ENCODE data around the gene EFCAB6. TPM values are rescaled to one million over a fixed set of nuclear protein-coding genes. Genes with fewer than 3 reads are reported as not detected.

The EFCAB6 gene, protein sequence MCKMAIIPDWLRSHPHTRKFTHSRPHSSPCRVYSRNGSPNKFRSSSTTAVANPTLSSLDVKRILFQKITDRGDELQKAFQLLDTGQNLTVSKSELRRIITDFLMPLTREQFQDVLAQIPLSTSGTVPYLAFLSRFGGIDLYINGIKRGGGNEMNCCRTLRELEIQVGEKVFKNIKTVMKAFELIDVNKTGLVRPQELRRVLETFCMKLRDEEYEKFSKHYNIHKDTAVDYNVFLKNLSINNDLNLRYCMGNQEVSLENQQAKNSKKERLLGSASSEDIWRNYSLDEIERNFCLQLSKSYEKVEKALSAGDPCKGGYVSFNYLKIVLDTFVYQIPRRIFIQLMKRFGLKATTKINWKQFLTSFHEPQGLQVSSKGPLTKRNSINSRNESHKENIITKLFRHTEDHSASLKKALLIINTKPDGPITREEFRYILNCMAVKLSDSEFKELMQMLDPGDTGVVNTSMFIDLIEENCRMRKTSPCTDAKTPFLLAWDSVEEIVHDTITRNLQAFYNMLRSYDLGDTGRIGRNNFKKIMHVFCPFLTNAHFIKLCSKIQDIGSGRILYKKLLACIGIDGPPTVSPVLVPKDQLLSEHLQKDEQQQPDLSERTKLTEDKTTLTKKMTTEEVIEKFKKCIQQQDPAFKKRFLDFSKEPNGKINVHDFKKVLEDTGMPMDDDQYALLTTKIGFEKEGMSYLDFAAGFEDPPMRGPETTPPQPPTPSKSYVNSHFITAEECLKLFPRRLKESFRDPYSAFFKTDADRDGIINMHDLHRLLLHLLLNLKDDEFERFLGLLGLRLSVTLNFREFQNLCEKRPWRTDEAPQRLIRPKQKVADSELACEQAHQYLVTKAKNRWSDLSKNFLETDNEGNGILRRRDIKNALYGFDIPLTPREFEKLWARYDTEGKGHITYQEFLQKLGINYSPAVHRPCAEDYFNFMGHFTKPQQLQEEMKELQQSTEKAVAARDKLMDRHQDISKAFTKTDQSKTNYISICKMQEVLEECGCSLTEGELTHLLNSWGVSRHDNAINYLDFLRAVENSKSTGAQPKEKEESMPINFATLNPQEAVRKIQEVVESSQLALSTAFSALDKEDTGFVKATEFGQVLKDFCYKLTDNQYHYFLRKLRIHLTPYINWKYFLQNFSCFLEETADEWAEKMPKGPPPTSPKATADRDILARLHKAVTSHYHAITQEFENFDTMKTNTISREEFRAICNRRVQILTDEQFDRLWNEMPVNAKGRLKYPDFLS (N-terminal part only)
- total RNA-seq = 1 to 10 TPM in 1 of 2 donors, under 1 TPM in 1; 0.12 to 1.3 TPM

DNA sequence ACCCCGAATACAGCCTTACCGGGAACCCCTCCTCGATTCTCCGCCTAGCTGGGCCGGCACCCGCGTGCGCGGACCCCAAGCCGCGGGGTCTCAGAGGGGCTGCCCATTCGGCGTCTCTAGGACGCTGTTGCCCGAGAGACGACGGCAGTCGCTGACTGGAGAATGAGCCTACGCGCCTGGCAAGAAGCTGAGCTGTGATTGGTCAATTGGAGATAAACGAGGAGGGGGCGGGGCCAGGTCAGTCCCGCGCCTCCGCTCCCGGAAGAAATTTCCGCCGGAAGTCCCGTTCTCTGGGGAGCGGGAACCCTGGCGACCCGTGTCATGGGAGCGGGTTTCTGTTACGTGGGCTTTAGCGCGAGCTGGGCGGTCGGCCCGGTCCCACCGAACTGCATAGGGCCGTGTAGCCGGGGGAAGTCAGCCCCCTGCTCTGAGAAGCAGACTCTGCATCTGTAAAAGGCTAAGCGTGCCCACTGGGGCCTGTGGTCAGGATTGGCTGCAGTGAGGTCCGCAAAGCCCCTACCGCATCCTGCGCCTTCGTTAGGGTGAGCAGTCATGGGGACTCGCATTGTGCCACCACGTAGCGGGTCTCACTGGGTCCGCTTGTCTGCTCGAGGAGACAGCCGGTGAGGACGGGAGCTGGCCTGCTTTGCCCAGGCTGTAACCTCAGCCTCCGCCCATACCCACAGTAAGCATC is at the start of gene EFCAB6:
EFCAB6 (minus strand) TSS at position 157 of the 694 bp plus-strand sequence. CDS start 29,987 bp downstream, outside the sequence.
- no peaks in the 10 kb centered on the region for H3K36me3 Mint-ChIP-seq
- peak; percentile 95 to 97 for ATAC-seq
- no peaks in the 10 kb centered on the region for H3K9me3 Mint-ChIP-seq
- H3K4me1 Mint-ChIP-seq (ENCODE audit: low read depth in 2 of 2) = peaks cover 19 to 32% of the 10 kb centered on the region in 2 donors
- peak within 1 kb of the TSS; percentile 94 for H3K4me3 Mint-ChIP-seq
- DNase-seq (ENCODE audit: low spot score) = peak; percentile 90
- peak within 1 kb of the TSS; percentile 83 to 89 for H3K27ac Mint-ChIP-seq
- H3K27me3 Mint-ChIP-seq = peaks cover 0 to 6% of the 10 kb centered on the region in 2 donors

DNA sequence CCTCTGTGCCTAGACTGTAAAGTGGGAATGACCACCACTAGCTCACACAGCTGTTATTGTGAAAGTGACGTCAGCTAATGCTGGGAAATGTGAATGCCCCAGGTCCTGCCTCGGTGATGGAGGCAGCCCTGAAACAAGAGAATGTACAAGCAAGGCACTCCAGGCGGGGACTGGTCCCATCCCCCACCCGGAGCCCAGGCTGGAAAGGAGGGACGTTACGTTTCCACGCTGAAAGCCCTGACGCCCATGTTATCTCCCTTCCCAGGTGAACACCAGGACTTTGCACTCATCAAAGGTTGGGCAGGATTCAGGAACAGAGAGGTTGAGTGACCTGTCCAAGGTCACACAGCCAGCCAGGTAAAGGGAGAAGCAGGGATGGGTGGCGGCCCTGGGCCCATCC is 49.4 kb upstream of the EFCAB6 start:
- ATAC-seq (no peak), DNase-seq (ENCODE audit: low spot score) (no peak)
- Mint-ChIP-seq H3K4me3 (no peak overlapping the region), H3K4me1 (ENCODE audit: low read depth in 2 of 2) (no peaks in the 10 kb centered on the region), H3K27me3 (peaks cover 36 to 57% of the 10 kb centered on the region in 2 donors), H3K9me3 (peaks cover 4% of the 10 kb centered on the region), H3K36me3 (peaks cover 7% of the 10 kb centered on the region), H3K27ac (no peak overlapping the region)

DNA sequence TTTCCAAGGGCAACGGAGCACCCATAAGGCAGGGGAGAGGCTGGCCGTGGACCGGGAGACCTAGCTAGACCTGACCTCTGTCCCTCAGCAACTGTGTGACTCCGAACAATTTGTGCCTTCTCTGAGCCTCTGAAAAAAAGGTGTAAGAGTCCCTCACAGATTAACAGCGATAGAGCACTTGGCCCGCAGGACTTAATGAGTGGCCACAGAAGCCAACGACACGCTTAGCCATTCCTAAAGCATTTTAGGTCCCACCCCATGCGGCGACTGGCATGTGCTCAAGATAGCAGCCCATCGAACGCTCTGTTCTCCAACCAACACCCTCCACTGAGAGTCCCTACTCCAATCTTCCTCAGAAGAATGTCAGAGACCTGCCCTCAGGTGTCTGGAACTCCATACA is 48.7 kb upstream of the EFCAB6 start:
- no peak overlapping the region for H3K27ac Mint-ChIP-seq
- peaks cover 4% of the 10 kb centered on the region for H3K9me3 Mint-ChIP-seq
- ATAC-seq = no peak
- no peak overlapping the region for H3K4me3 Mint-ChIP-seq
- DNase-seq (ENCODE audit: low spot score) = no peak
- peaks cover 7% of the 10 kb centered on the region for H3K36me3 Mint-ChIP-seq
- no peaks in the 10 kb centered on the region for H3K4me1 Mint-ChIP-seq (ENCODE audit: low read depth in 2 of 2)
- H3K27me3 Mint-ChIP-seq = peaks cover 36 to 54% of the 10 kb centered on the region in 2 donors

DNA sequence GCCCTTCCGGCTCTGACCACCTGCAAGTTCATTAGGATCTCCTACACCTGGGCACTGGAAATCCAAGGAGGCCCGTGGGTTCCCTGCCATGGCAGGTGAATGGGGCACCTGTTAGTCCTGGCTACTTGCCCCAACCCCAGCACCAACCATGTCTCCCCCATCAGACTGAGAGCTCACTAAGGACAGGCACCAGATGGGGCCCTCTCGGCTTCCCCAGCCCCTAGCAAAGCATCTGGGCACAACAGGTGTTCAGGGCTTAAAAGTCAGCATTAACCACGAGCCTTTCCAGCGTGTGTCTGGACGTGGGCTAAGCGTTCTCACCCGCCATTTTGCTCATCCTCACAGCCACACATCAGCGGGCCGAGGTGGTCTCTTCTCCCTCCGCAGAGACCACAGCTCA is 48.0 kb upstream of the EFCAB6 start:
- peaks cover 7% of the 10 kb centered on the region for H3K36me3 Mint-ChIP-seq
- H3K27me3 Mint-ChIP-seq = peaks cover 36 to 52% of the 10 kb centered on the region in 2 donors
- ATAC-seq = no peak
- peaks cover 4% of the 10 kb centered on the region for H3K9me3 Mint-ChIP-seq
- no peak for DNase-seq (ENCODE audit: low spot score)
- H3K4me1 Mint-ChIP-seq (ENCODE audit: low read depth in 2 of 2) = no peaks in the 10 kb centered on the region
- no peak overlapping the region for H3K27ac Mint-ChIP-seq
- H3K4me3 Mint-ChIP-seq = no peak overlapping the region

DNA sequence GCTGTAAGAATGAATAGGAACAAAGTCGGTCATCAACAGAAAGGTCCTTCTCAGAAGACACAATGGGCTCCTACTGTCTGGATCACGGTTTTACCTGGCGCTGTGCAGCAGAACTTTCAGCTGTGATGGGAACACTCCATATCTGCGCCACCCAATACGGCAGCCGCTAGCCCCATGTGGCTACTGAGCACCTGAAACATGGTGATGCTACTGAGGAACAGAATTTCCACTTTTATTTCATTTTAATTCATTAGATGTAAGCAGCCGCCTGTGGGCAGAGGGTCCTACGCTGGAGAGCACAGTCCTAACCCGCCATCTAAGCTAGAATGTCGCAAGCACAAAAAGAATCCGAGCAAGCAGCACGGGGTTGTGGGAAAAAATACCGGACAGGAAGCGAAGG is 47.5 kb upstream of the EFCAB6 start:
- Mint-ChIP-seq H3K4me1 (ENCODE audit: low read depth in 2 of 2) (no peaks in the 10 kb centered on the region), H3K9me3 (peaks cover 4% of the 10 kb centered on the region), H3K36me3 (peaks cover 7% of the 10 kb centered on the region), H3K4me3 (no peak overlapping the region), H3K27me3 (peaks cover 33 to 47% of the 10 kb centered on the region in 2 donors), H3K27ac (no peak overlapping the region)
- ATAC-seq = no peak
- no peak for DNase-seq (ENCODE audit: low spot score)

DNA sequence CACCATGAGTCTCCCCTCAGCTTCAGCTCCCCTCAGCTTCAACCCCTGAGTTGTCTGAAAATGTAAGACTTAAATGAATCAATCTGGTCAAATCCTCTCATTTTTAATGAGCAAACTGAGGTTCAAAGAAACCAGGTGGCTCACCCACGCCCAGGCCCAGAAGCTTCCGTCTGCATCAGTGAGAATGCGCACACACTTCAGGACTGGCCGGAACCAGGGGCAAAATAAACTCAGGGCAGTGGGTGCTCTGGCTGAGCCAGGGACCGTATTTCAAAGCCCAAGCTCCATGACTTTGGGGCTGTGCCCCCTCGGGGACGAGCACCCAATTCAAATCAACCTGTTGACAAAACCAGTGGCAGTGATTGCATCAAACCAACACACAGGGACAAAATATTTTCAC is 47.1 kb upstream of the EFCAB6 start:
- no peak for ATAC-seq
- Mint-ChIP-seq H3K4me1 (ENCODE audit: low read depth in 2 of 2) (no peaks in the 10 kb centered on the region), H3K9me3 (peaks cover 4% of the 10 kb centered on the region), H3K36me3 (peaks cover 7% of the 10 kb centered on the region), H3K27ac (no peak overlapping the region), H3K4me3 (no peak overlapping the region), H3K27me3 (peaks cover 33 to 42% of the 10 kb centered on the region in 2 donors)
- no peak for DNase-seq (ENCODE audit: low spot score)

DNA sequence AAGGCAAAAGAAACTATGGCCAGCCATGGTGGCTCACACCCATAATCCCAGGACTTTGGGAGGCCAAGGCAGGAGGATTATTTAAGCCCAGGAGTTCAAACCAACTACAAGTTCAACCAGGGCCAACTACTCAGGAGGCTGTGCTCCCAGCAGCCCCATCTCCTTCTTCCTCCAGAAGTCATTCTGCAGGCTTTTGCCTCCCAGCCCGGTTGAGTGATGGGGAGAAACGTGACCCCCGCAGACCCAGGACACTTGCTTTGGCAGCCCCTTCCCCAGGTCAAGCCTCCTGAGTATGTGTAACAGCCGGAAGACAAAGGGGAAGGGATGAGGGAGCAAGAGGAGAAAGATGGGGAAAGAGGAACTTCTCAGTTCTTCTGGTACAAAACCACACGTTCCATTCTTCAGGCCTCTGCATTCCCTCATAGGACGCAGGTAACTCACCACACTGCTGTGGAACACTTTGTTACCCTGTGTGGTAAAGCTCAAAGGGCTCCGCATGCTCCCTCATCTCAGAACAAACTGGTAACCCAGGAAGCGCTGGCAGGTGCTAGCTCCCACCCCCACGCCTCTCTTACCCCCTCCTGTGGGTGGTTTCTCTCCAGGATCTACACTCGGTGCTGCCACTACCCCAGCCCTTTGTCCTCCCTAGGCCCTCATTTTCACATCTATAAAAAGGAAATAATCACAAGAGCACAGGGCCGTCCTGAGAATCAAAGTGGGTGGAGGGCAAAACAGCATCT is 46.2 kb upstream of the EFCAB6 start:
- Mint-ChIP-seq H3K4me3 (no peak overlapping the region), H3K27me3 (peaks cover 27 to 35% of the 10 kb centered on the region in 2 donors), H3K9me3 (peaks cover 4% of the 10 kb centered on the region), H3K36me3 (peaks cover 7% of the 10 kb centered on the region), H3K4me1 (ENCODE audit: low read depth in 2 of 2) (no peaks in the 10 kb centered on the region), H3K27ac (no peak overlapping the region)
- ATAC-seq (no peak), DNase-seq (ENCODE audit: low spot score) (no peak)

DNA sequence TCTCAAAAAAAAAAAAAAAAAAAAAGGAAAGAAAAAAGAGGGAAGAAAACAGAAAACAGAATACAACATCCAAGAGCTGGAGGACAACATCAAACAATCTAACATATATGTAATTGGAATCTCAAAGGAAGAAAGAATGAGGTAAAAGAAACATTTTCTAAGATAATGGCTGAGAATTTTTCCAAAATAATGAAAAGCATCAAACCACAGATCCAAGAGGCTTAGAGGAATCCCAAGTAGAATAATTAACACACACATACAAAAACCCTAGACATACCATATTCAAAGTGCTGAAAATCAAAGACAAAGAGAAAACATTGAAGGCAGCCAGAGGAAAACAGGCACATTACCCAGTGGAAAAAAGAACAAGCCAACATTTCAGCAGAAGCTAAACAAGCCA is 45.3 kb upstream of the EFCAB6 start:
- H3K27ac Mint-ChIP-seq = no peak overlapping the region
- H3K36me3 Mint-ChIP-seq = peaks cover 7% of the 10 kb centered on the region
- peaks cover 26 to 36% of the 10 kb centered on the region in 2 donors for H3K27me3 Mint-ChIP-seq
- peaks cover 0 to 5% of the 10 kb centered on the region in 2 donors for H3K4me1 Mint-ChIP-seq (ENCODE audit: low read depth in 2 of 2)
- no peak overlapping the region for H3K4me3 Mint-ChIP-seq
- ATAC-seq (no peak), DNase-seq (ENCODE audit: low spot score) (no peak)
- peaks cover 4% of the 10 kb centered on the region for H3K9me3 Mint-ChIP-seq

DNA sequence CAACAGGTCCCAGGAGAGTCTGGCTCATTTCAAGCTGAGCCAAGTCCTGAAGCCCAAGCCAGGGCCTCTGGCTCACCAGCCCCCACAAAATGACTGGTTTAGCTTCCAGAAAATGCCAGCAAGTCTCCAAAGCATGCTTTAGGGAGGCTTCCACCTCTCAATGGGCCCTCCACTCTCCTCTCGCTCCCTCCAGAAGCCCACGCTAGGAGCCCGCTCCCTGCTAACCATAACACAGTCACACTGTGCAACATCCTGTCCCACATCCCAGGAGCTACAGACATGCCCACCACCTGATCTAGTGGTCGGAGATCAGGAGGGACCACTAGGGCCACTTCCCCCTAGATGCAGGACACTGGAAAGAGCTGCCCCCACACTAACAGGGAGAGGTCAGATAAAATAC is 43.3 kb upstream of the EFCAB6 start:
- ATAC-seq (no peak), DNase-seq (ENCODE audit: low spot score) (no peak)
- H3K27me3 Mint-ChIP-seq = peaks cover 31 to 47% of the 10 kb centered on the region in 2 donors
- peaks cover 7% of the 10 kb centered on the region for H3K36me3 Mint-ChIP-seq
- H3K27ac Mint-ChIP-seq = no peak overlapping the region
- peaks cover 4% of the 10 kb centered on the region for H3K9me3 Mint-ChIP-seq
- H3K4me3 Mint-ChIP-seq = no peak overlapping the region
- H3K4me1 Mint-ChIP-seq (ENCODE audit: low read depth in 2 of 2) = peaks cover 0 to 5% of the 10 kb centered on the region in 2 donors

DNA sequence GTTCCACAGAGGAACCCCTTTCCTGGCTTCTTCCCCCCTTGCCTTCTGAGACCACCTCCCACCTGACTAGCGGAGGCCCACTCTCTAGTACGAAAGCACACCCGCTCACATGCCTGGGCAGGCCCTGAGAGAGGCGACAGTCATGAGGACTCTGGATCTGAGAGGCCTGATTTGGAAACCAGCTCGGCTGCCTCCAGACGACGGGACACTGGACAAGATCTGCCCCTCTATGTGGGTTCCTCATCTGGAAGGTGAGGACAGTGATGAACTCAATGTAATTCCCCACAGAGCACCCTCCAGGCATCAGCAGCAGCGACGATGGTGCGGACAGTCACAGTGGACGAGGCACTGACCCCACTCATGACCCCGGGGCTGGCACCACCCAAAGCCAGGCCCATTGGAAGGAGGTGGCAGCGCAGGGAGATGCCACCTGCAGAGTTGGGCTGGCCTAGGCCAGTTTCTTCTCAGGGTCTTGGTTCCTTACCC is 42.7 kb upstream of the EFCAB6 start:
- H3K27me3 Mint-ChIP-seq = peaks cover 33 to 52% of the 10 kb centered on the region in 2 donors
- peaks cover 7% of the 10 kb centered on the region for H3K36me3 Mint-ChIP-seq
- no peak overlapping the region for H3K4me3 Mint-ChIP-seq
- no peak overlapping the region for H3K27ac Mint-ChIP-seq
- peaks cover 4% of the 10 kb centered on the region for H3K9me3 Mint-ChIP-seq
- peaks cover 0 to 5% of the 10 kb centered on the region in 2 donors for H3K4me1 Mint-ChIP-seq (ENCODE audit: low read depth in 2 of 2)
- no peak for ATAC-seq
- no peak for DNase-seq (ENCODE audit: low spot score)

DNA sequence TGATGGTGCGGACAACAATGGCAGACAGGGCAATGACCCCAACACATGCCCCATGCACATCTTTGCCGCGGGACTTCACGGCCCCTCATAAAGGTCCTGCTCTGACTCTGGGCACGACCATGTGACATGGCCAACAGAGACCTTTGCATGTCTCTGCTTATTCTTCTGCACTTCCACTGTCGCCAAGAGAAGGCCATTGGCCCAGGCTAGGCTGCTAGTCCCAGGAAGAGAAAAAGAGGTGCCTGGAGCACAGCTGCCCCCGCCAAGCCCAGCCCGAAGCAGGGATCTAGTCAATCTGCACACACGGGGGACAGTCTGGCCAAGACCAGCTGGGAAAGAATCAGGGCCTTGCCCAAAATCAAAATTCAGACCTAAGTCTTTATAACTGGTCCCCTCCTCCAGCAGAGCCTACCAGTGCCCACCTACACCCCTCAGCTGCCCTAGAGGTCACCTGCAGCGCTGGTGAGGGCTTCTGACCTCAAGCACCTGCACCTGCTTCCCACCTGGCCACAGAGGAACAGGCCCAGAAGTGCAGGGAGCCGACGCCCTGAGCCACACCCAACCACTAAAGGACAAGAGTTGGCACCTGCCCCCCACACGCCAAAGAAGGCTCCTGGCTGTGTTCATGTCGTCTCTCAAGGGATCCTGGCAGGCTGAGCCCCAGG is 42.1 kb upstream of the EFCAB6 start:
- ATAC-seq = no peak
- peak; percentile 44 for DNase-seq (ENCODE audit: low spot score)
- H3K9me3 Mint-ChIP-seq = peaks cover 4% of the 10 kb centered on the region
- H3K36me3 Mint-ChIP-seq = peaks cover 7% of the 10 kb centered on the region
- no peak overlapping the region for H3K27ac Mint-ChIP-seq
- H3K4me1 Mint-ChIP-seq (ENCODE audit: low read depth in 2 of 2) = peaks cover 0 to 5% of the 10 kb centered on the region in 2 donors
- no peak overlapping the region for H3K4me3 Mint-ChIP-seq
- peaks cover 31 to 49% of the 10 kb centered on the region in 2 donors for H3K27me3 Mint-ChIP-seq

Data from natural killer cell treated with Interleukin-12 subunit alpha and Interleukin-12 subunit beta and Interleukin-15 and Interleukin-18, amount 100 ng/mL, for 72 hours (primary cell).